Type B pancreatic cell (in vitro differentiated cells): ENCODE measurements around the gene RDH14. TPM values are rescaled to one million over a fixed set of nuclear protein-coding genes. Genes with fewer than 3 reads are reported as not detected.

Experiments
- DNase-seq: peaks from one replicate; pipeline ENCODE4 v3.0.0; 2021; ENCODE audit warnings: mixed read lengths; ENCODE audit not compliant: unreplicated experiment; ENCODE audit errors: extremely low spot score
- H3K27ac Mint-ChIP-seq: 2 replicates; pipeline ENCODE4 v1.8.0; 2021; ENCODE audit warnings: mild to moderate bottlenecking, mixed read lengths
- H3K27me3 Mint-ChIP-seq: 2 replicates; pipeline ENCODE4 v1.8.0; 2021; ENCODE audit warnings: mixed read lengths
- H3K36me3 Mint-ChIP-seq: 2 replicates; pipeline ENCODE4 v1.8.0; 2021; ENCODE audit warnings: mixed read lengths
- H3K4me1 Mint-ChIP-seq: one replicate; pipeline ENCODE4 v1.8.0; 2021; ENCODE audit warnings: mixed read lengths; ENCODE audit not compliant: unreplicated experiment
- H3K4me3 Mint-ChIP-seq: 2 replicates; pipeline ENCODE4 v1.8.0; 2021; ENCODE audit warnings: mild to moderate bottlenecking, mixed read lengths
- H3K9me3 Mint-ChIP-seq: 2 replicates; pipeline ENCODE4 v1.8.0; 2021; ENCODE audit warnings: mixed read lengths
- CTCF ChIP-seq: fragments of 200-600 bp; sonication (generic); conservative IDR thresholded peaks from 2 replicates; pipeline ENCODE4 v1.5.0; 2021; ENCODE audit warnings: antibody characterized with exemption, mild to moderate bottlenecking
- total RNA-seq: library from RNA; stranded (reverse); gene quantifications from 2 replicates; pipeline ENCODE4 v1.2.1, GENCODE V29; 2021; ENCODE audit warnings: low replicate concordance

Gene RDH14
- total RNA-seq, 1 donor from 2014 or later = 25.5 TPM

DNA sequence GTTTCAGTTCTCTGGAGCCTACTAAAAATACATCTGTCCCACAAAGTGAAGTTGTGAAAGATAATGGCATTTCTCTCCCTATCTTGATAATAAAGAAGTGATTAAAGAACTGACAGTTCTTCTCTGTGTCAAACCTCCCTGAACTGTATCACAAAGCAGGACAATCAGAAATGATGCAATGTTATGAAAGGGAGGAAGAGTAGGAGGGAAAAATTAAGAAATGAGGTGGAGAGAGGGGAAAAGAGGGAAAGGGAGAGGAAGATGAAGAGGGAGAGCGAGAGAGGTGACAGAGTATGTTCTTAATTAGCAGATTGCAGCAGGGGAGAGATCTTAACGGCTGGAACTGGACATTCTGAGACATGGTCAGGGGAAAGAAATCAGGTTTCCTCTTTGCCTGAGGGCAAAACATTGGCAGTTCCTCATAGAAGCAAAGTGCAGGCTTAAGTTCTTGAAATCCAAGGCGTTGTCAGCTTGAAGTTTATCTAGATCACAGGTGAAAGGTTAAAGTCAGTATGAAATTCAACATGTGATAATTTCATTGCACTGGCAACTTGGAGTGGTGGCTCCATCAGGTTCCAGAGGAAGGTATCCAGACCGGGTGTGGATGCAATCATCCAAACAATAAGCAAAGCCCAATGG, 54.6 kb downstream of the RDH14 start:
- no peak overlapping the region for H3K4me3 Mint-ChIP-seq
- TF ChIP-seq CTCF = no peak

More for the DNA sequence above, 54.6 kb downstream of the RDH14 start:
- H3K9me3 Mint-ChIP-seq = no peaks in the 10 kb centered on the region
- peaks cover 20% of the 10 kb centered on the region for H3K27me3 Mint-ChIP-seq
- H3K27ac Mint-ChIP-seq = no peak overlapping the region
- no peak for DNase-seq
- H3K4me1 Mint-ChIP-seq = peaks cover 4% of the 10 kb centered on the region
- no peaks in the 10 kb centered on the region for H3K36me3 Mint-ChIP-seq

Other genes starting within 250 kb of the RDH14 start
- not detected in 2 replicates for gene NT5C1B, start 28.9 kb upstream of the RDH14 start, total RNA-seq